Dedifferentiated amniotic fluid mesenchymal stem cell (primary cell): ENCODE measurements around the gene ABCG5.

Experiments used
- DNase-seq: peaks from one replicate; pipeline ENCODE4 v3.0.0-alpha.2; 2016; ENCODE audit errors: extremely low spot score

ABCG5 gene

DNA sequence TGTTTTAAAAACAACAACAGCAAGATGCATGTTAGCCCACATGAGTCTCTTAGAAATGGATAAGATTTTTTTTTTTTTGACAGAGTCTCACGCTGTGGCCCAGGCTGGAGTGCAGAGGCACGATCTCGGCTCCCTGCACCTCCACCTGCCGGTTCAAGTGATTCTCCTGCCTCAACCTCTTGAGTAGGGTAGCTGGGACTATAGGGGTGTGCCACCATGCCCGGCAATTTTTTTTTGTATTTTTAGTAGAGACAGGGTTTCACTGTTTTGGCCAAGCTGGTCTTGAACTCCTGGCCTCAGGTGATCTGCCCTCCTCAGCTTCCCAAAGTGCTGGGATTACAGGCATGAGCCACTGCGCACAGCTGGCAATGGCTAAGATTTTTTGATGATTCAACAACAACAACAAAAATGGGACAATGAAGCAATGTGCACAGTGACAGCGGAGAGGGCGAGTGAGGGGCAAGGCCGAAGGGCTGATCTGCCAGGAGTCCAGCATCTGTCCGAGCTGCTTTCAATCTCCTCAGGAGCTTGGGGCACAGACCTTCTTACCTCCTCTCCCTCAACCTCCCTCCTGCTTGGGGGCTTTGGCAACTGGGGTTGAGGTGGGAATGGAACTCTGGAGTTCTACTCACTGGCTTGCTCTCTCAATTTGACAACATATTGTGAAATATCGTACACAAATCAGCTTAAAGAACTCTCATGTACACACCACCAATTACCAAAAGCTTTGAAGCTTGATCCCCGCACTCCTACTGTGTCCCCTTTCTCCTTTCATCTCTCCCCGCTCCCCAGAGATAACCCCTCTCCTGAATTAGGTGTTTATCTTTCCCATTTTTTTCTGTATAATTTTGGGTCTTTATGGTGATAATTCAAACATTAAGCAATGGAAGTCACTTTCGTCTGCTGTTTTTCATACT is 3.6 kb upstream of the ABCG5 start:
- DNase-seq: no peak

GRCh38 chr2:43840965-43841364 is 2.3 kb upstream of the ABCG5 start:
- DNase-seq: no peak

DNA sequence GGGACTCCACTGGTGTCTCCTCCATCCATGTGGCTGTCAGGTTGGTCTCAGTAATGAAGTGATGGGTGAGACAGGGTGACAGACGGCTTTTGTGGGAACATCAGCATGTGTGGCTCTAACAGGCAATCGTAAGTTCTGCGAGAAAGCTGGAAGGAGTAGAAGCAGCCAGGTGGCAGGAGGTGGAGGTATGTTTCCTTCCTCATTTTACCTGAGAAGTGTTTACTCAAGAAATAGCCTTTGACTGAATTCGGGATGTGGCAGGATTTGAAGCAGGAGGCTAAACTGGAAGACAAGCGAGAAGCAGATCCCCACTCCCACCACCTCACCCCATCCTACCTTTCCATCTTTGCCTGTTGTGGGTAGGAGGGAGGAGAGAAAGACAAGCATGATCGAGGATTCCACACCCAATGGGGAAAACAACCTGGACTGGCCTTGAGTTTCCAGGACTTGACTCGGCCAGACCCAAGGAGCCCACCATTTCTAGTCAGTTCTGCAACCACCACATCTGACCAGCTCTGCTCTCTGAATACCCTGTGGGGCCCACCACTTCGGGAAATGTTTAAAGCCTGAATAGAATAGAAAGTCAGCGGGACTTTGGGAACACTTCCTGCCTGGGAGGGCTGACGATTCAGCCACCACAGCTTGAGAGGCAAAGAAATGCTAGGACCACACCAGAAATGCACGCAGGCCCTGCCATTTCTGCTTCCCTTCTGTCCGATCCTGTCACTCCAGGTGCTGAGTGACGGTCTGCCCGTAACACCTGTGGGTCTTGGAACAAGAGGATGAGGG is 1.3 kb upstream of the ABCG5 start:
- no peak for DNase-seq

GRCh38 chr2:43837831-43838559 is 644 bp downstream of the ABCG5 start:
- DNase-seq: no peak

DNA sequence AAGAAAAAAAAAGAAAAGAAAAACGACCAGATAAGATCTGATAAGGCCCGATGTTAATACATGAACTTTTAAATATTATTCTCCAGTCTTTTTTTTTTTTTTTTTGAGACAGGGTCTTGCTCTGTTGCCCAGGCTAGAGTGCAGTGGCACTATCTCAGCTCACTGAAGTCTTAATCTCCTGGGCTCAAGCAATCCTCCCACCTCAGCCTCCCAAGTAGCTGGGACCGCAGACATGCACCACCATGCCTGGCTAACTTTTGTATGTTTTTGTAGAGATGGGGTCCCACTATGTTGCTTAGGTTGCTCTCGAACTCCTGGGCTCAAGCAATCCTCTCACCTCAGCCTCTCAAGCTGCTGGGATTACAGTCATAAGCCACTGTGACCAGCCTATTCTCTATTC is 1.6 kb downstream of the ABCG5 start:
- no peak for DNase-seq

DNA sequence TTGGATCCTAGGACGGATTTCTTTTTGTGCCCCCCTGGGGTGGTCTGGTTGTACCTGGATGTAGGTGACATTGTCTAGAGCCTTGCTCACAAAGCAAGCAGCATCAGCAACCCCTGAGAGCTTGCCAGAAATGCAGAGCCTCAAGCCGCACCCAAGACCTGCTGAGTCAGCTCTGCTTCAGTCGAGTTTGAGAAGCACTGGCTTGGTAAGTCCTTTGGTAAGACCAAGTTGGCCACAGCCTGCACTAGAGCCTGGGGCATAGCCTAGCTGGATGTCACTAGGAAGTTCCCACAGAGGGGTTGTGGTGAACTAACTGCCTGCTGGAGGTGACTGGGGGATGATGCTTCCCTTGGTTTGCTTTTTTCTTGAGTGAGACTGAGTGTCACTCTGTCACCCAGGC is 6.2 kb downstream of the ABCG5 start:
- no peak for DNase-seq

GRCh38 chr2:43831543-43832294 is 6.9 kb downstream of the ABCG5 start:
- no peak for DNase-seq

DNA sequence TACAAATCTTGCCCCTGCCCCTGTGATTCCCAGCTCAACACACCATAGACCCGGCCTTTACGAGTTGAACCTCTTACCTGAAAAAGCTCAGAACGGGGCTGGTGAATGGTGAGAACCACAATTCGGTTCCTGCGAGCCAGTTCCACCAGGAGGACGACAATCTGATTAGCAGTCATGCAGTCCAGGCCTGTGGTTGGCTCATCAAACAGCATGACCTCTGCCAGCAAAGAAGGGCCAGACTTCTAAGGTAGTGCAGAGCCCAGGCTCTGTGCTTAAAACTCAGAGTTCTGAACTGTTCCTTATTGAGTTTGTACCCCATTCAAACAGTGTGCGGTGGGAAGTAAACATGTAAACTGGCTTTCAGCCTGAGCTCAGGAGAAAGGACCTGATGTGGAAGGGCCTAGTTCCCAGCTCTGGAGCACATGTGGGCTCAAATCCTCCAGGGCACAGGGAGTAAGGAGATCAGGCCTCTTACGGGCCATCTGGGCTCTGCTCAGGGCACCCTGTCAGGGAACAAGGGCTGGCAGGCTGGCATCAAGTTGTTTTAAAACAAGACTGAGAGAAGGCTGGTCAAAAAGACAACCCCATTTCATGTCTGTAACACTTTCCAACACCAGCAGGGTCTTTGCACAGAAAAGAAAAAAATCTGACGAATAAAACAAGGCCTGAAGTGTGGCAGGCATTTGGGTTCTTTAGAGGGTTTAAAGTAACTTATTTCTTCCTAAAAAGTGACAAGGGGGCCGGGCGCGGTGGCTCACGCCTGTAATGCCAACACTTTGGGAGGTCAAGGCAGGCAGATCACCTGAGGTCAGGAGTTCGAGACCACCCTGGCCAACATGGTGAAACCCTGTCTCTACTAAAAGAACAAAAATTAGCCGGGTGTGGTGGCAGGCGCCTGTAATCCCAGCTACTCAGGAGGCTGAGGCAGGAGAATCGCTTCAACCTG is 12.1 kb downstream of the ABCG5 start:
- no peak for DNase-seq

GRCh38 chr2:43825841-43826240 is 12.8 kb downstream of the ABCG5 start:
- DNase-seq: no peak

DNA sequence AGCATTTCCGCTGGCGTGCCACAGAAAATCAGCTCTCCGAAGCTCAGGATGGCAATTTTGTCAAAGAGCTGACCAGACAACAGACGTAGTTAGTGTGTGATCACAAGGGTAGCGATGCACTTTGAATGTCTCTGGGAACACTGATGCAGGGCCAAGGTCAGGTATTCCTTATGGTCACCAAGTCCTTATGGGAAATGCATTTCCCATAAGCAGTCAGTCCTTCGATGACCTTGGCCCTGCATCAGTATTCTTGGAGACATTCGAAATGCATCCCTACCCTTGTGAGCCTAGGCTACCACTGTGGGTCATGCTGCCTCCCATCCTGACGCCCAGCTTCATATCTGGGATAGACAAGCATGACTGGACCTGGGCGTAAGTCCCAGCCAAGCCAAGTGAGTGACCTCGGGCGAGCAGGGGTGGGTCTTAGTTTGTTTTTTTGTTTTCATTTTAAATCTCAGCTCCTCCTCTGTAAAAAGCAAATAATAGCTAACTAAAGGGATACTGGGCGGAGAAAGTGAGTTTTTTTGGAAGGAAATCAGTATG is 13.6 kb downstream of the ABCG5 start:
- no peak for DNase-seq

- no peak for DNase-seq
Observed at GRCh38 chr2:43824512-43824911, 14.1 kb downstream of the ABCG5 start.

DNA sequence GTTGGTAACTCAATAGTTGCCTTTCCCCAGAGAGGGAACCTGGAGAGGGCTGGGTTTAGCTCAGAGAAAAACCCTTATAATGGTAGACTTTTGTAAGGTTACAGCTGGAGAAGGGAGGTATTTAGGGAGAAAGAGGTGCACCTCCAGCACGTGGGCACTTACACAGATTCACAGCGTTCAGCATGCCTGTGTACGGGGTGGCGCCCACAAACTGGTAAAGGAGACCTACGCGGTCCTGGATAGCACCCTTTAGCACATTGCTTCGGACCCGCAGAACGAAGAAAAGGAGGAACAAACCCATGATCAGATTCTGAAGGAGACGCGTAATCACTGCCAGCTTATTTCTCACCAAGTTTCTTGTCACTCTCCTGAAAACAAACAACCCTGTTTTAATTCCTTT is 14.9 kb downstream of the ABCG5 start:
- no peak for DNase-seq

DNA sequence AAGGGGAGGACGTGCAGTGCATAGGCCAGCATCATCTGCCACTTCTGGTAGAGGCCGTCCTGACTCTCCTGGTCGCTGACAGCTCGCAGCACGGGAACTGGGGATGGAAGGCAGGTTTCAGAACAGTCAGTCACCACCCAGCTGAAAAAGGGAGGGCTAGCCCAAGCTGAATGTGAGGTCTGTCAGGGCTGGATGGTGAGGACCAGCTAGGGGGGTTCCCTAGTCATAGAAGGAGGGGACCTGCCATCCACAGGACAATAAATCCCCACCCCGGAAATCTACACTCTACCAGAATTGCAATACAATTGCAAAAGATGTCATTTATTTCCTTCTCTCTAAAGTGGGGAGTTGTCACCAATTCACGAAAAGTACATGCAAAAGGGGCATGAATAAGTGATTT is 15.8 kb downstream of the ABCG5 start:
- DNase-seq: no peak

DNA sequence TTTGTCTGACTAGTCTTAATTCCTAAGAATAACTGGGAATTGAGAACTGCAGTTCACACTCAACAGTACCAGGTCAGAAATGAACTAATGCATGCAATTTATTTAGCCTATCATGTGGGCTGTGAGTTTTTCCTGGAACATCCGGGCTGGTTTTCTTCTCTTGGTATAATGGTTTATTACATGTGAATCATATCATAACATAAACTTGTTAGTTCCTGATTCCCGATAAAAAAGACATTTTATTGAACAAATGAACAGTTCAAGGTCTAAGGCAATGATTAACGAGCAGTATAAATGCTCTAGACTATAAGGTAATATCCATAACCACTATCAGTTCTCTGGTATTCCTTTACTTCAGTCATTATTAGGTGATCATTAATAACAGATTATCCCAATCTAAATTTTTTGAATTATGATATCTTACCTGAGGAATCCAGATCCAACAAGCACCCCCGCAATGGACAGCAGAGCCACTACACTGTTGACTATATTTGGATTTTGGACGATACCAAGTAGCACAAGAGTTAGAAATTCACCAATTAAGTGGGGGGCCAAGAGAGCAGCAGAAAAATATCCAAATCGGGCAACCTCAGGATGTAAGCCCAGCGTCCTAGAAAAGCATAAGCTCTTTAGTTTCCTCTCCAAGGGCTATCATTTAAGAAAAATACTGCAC is 19.0 kb downstream of the ABCG5 start:
- no peak for DNase-seq

GRCh38 chr2:43818761-43819160 is 19.9 kb downstream of the ABCG5 start:
- DNase-seq: no peak

- no peak for DNase-seq
Observed at GRCh38 chr2:43814711-43815110, 23.9 kb downstream of the ABCG5 start.

GRCh38 chr2:43812947-43813346 is 25.7 kb downstream of the ABCG5 start:
- DNase-seq: no peak

DNA sequence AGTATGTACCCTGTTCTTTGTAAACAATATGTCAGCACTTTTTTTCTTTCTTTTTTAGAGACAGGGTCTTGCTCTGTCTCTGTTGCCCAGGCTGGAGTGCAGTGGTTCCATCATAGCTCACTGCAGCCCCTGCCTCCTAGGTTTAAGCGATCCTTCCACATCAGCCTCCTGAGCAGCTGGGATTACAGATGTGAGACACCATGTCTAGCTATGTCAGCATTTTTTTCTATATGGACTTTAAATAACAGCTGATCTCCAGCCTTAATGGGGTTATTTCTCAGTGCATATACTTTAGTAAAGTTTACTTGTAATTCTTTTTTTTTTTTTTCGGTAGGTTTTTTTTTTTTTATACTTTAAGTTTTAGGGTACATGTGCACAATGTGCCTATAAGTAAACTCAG is 26.6 kb downstream of the ABCG5 start:
- DNase-seq: no peak

GRCh38 chr2:43810888-43811287 is 27.8 kb downstream of the ABCG5 start:
- no peak for DNase-seq

GRCh38 chr2:43810452-43810851 is 28.2 kb downstream of the ABCG5 start:
- DNase-seq: no peak
